ENCODE measurements around the gene COL6A3. TPM values are rescaled to one million over a fixed set of nuclear protein-coding genes. Genes with fewer than 3 reads are reported as not detected.

Gene COL6A3
- total RNA-seq, 1 experiment from 2014 or later: 1.2 TPM

DNA sequence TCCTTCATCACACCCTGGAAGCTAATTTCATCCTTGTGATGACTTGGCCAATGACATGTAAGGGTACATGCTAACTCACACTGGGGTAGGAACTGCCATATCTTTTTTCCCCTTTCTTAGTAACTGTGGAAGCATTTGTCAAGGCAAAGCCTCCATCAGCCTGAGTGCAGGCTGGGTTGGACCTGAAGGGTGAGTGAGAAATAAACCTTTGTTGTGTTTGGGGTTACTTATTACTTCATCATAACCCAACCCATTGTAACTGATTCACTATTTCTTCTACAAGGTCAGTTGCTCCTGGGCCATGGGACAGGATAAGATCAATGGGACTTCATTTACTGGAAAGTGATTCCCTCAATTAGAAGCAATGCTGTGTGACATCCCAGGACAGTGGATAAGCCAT lies 108.4 kb downstream of the COL6A3 start:
- DNase-seq (ENCODE audit: low read depth, low spot score): no peak
- BruUV-seq (replicated peaks): no TSS peak
- CTCF ChIA-PET: no interaction called here

More for the DNA sequence above, 108.4 kb downstream of the COL6A3 start:
- TF ChIP-seq ELF1 (IDR thresholded peaks at IDR 0.05; ENCODE audit: borderline replicate concordance, low read depth): no peak
- TF ChIP-seq CBX3 (IDR thresholded peaks at IDR 0.05; ENCODE audit: low read depth): no peak
- TF ChIP-seq SRF (IDR thresholded peaks at IDR 0.05; ENCODE audit: low read depth): no peak
- TF ChIP-seq, protein P1, sequence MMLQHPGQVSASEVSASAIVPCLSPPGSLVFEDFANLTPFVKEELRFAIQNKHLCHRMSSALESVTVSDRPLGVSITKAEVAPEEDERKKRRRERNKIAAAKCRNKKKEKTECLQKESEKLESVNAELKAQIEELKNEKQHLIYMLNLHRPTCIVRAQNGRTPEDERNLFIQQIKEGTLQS (IDR thresholded peaks at IDR 0.05): no peak
- TF ChIP-seq FOSL1 (IDR thresholded peaks at IDR 0.05; ENCODE audit: low read depth): no peak
- TF ChIP-seq EZH2 (IDR thresholded peaks at IDR 0.05): no peak
- no peak for TF ChIP-seq EZH2phosphoT487 (IDR thresholded peaks at IDR 0.05; ENCODE audit: borderline replicate concordance)
- no peak for TF ChIP-seq EGR1 (IDR thresholded peaks at IDR 0.05; ENCODE audit: low read depth)
- no peak for TF ChIP-seq TCF7L2 (IDR thresholded peaks at IDR 0.05; ENCODE audit: borderline replicate concordance, extremely low read depth, insufficient read depth, insufficient read length)
- no peak for TF ChIP-seq ZBTB33 (IDR thresholded peaks at IDR 0.05; ENCODE audit: extremely low read depth, insufficient replicate concordance, low read length)
- no peak for TF ChIP-seq POLR2AphosphoS5 (IDR thresholded peaks at IDR 0.05; ENCODE audit: low read depth, low read length)
- TF ChIP-seq YY1 (IDR thresholded peaks at IDR 0.05; ENCODE audit: extremely low read depth, insufficient replicate concordance, low read depth, low read length): no peak
- no peak for TF ChIP-seq JUND (IDR thresholded peaks at IDR 0.05)
- TF ChIP-seq ZFX (IDR thresholded peaks at IDR 0.05): no peak
- TF ChIP-seq CEBPB (IDR thresholded peaks at IDR 0.05; ENCODE audit: low read depth): no peak
- TF ChIP-seq RAD21 (IDR thresholded peaks at IDR 0.05; ENCODE audit: low read depth): no peak
- no peak for TF ChIP-seq POLR2A (IDR thresholded peaks at IDR 0.05; ENCODE audit: borderline replicate concordance, extremely low read depth, insufficient read depth, insufficient read length)
- RAD21 ChIA-PET (ENCODE audit: low non-redundant PET in 1 of 2, low total read pairs in 2 of 2, uncharacterized antibody in 2 of 2, unreplicated experiment in 2 of 2): no interaction called here
- H3K4me2 ChIP-seq (ENCODE audit: low read length): no peak overlapping the region
- H4K20me1 ChIP-seq (ENCODE audit: insufficient read depth): no peaks in the 10 kb centered on the region
- H2AFZ ChIP-seq (ENCODE audit: low read depth, low read length, poor library complexity, severe bottlenecking): no peak overlapping the region
- H3K9ac ChIP-seq (ENCODE audit: low read length): no peak overlapping the region
- no peaks in the 10 kb centered on the region for H3K79me2 ChIP-seq (ENCODE audit: insufficient read depth, low read length)
- peaks cover 2 to 26% of the 10 kb centered on the region in 2 experiments; a peak in 3 of 4 replicates for H3K4me1 ChIP-seq (ENCODE audit: control insufficient read depth in 1 of 2, insufficient read depth in 2 of 2, low read length in 2 of 2)
- intact Hi-C loops (cut with micrococcal nuclease): no loop called here
- no peak overlapping the region for H3K27ac ChIP-seq (ENCODE audit: low read depth, low read length)
- H3K36me3 ChIP-seq (ENCODE audit: control insufficient read depth in 1 of 2, insufficient read depth in 2 of 2, low read length in 2 of 2): no peaks in the 10 kb centered on the region
- no peaks in the 10 kb centered on the region; the same call in 1 of the 2 replicates for H3K27me3 ChIP-seq (ENCODE audit: insufficient read depth, low read length)
- no peak overlapping the region for H3K4me3 ChIP-seq (replicated peaks in 1 of 2; ENCODE audit: low read depth in 1 of 2, low read length in 2 of 2)
- no peak for ATAC-seq
- H3K9me2 ChIP-seq (ENCODE audit: insufficient read depth): no peaks in the 10 kb centered on the region
- POLR2A ChIA-PET: no interaction called here
- H3K9me3 ChIP-seq (ENCODE audit: control insufficient read depth in 1 of 2, insufficient read depth in 1 of 2, low read depth in 1 of 2, low read length in 2 of 2): peaks cover 0 to 7% of the 10 kb centered on the region in 2 experiments; a peak in 1 of 4 replicates
